HG02588 (cell line): ENCODE results near the gene SYNPO.

Source experiments
- ATAC-seq: cut with Tn5 transposase; IDR thresholded peaks from one replicate; pipeline ENCODE4 v1.9.1; 2021; ENCODE audit warnings: mild to moderate bottlenecking, moderate library complexity; ENCODE audit not compliant: unreplicated experiment

The SYNPO gene

DNA sequence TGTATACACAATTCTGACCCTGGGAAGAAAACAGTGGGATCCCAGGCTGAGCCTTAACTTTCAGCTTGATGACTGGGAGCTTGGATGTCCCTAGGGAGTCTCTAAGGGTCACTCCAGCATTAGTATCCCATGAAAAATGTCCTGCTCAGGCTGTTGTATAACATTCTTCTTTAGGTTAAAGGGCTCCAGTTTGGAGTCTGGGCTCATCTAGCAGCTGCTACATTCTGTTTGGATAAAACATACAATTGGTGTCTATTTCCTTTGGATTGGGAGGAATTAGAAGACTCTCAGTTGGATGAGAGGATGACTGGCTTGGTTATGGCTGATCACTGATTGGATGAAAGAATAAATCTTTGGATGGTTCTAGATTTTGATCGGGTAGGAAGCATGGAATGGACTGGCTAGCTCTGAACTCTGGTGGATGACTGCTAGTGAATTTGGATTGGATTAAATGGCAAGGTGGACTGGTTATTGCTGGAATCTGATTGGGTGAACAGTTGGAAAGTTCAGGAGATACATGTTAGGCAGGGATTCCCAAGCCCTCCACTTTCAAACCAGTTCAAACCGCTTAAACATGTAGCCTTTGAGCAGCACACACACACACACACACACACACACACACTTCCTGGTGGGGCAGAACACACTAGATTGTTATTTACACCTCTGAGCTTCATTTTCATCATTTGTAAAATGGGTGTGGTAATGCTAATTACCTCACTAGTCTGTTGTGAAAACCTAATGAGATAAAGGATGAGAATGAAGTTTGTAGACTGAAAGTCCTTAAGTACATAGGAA lies 13.5 kb downstream of the SYNPO start:
- ATAC-seq = no peak

DNA sequence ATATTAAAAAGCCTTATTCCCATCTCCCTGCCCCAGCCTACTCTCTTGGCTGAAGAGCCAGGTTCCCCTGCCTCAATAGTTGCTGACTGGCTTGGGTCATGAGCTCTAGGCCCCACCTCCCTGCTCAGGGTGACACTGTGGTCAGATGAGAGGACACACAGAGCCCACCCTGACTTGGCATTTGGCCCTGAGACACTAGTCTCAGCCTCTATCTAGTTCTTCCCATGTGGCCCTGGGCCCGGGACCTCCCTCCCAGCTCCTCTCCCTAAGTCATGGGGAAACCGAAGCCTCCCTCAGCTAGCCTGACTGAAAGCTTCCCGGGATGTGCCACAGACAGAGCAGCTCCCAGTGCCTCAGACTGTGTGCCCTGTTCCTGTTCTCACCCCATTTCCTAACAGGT lies 14.8 kb downstream of the SYNPO start:
- no peak for ATAC-seq

- peak; percentile 75 for ATAC-seq
Measured at GRCh38 chr5:150656191-150657132, 16.0 kb downstream of the SYNPO start.

- no peak for ATAC-seq
Measured at GRCh38 chr5:150658121-150658520, 17.7 kb downstream of the SYNPO start.

GRCh38 chr5:150658699-150659265 lies 18.3 kb downstream of the SYNPO start:
- no peak for ATAC-seq

GRCh38 chr5:150659360-150660107 lies 19.1 kb downstream of the SYNPO start:
- ATAC-seq = no peak

DNA sequence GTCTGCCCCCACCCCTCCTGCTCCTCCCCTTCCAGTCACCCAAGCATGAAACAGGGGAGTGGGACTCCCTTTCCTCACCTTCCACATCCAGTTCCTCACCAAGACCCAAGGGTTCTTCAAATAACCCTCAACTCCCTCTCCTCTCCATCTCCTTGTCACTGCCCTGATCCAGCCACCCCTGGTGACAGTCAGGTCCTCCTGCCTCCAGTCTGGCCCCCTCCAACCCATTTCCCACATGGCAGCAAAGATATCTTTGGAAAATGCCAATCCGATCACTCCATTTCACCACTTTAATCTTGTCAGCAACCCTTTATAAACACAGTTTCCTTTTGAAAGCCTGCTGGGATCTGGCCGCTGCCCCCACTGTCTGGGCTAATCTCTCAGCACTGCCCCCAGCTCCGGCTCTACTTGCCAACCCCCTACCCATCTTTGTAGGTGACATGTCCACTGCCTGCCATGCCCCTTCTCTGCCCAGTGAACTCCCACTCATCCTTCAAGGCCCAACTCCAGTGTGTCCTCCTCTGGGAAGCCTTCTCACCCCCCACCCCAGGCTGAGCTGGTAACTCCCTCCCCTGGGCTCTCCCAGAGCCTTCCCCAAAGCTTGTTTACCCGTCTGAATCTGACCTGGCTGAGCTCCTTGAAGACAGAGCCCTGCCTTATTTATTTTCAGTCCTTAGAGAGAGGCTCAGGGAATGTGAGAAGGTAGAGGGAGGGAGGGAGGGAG lies 19.8 kb downstream of the SYNPO start:
- no peak for ATAC-seq

- ATAC-seq = no peak
Measured at GRCh38 chr5:150661086-150661485, 20.6 kb downstream of the SYNPO start, which contains the start of gene MYOZ3. Gene MYOZ3, plus strand, starts transcription at chr5:150661251. Its CDS starts 1,691 bp downstream, at chr5:150662942.

DNA sequence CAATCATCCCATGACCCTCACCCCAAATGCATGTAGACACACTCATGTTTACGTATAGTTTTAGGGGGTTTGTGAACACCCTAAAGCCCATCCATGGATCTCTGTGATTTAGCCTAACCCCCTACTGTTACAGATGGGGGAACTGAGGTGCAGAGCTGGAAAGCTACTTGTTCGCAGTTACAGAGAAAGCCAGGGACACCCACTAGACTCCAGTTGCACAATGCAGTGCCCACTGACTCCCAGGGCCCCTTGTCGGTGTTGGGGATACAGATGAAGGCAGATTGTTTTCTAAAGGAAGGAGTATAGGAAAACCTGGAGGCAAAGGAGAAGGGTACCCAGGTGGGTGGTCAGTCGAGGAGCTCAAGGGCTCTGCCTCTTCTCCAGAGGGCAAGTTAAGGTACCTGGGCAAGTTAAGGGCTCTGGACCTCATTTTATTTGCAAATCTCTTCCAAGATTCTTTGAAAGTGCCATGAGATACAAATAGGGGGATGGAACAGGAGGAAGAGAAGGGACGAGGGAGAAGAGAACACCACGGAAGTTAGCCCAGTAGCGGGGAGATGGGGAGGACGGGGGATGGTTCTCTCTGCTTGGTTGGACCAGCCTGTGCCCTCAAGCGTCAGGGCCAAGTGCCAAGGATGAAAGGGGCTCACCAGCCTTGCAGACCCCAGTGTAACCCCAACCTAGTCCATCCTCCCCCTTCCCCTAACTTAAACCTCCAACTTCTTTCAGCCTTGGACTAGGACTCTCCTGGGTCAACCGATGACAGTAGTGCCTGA lies 21.5 kb downstream of the SYNPO start:
- no peak for ATAC-seq

GRCh38 chr5:150662731-150663516 lies 22.5 kb downstream of the SYNPO start:
- no peak for ATAC-seq

GRCh38 chr5:150663936-150664335 lies 23.5 kb downstream of the SYNPO start:
- ATAC-seq = no peak

GRCh38 chr5:150665044-150665443 lies 24.6 kb downstream of the SYNPO start:
- ATAC-seq = no peak

GRCh38 chr5:150670275-150670947 lies 30.0 kb downstream of the SYNPO start:
- no peak for ATAC-seq

GRCh38 chr5:150670948-150671310 lies 30.5 kb downstream of the SYNPO start:
- no peak for ATAC-seq

- ATAC-seq = no peak
Measured at GRCh38 chr5:150671509-150672236, 31.2 kb downstream of the SYNPO start.

DNA sequence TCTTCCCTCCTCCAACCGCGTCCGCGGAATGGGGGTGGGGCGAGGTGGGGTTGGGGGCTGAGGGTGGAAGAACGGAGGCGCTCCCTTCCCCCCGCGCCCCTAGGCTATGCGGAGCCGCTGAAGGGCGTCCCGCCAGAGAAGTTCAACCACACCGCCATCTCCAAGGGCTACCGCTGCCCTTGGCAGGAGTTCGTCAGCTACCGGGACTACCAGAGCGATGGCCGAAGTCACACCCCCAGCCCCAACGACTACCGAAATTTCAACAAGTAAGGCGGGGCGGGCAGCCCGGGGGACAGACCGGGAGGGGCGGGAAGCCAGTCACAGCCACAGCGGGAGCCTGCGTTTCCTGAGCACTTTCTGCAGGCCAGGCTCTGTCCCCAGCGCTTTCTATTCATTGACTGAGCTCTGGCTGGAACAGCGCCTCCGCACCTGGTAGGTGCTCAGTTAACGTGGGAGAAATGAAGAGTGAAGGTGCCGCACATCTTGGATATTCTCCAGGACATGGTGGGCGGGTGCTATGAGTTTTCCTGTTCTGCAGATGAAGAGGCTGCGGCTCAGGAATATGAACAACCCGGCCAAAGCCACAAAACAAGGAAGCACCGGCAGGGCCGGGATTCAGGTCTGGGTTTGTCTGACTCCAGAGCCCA lies 31.9 kb downstream of the SYNPO start:
- no peak for ATAC-seq

DNA sequence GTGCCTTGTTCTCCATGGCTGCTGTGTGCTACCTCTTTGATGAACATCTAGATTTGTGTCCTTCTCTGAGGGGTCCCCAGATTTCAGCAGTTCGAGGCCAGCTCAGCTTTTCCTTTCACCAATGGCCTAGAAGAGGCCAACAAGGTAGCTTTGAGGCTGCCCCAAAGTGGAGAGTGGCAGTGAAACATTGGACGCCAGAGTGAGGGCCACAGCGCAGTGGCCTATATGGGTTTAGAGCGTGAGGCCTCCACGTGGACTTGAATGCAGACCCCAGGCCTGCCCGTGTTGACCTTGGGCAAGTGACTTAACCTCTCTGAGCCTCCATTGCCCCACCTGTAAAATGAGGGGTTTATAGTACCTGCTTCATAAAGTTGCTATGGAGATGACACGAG lies 32.4 kb downstream of the SYNPO start:
- ATAC-seq = no peak
